H1 (cell line): ENCODE measurements around the gene PPP2R2C. TPM values are rescaled to one million over a fixed set of nuclear protein-coding genes. Genes with fewer than 3 reads are reported as not detected.

ENCODE experiments used
- HDAC6 ChIP-seq: IDR thresholded peaks from one replicate; pipeline ENCODE4 v1.7.1; 2012; ENCODE audit warnings: low read depth, mild to moderate bottlenecking, inconsistent platforms, low read length, moderate library complexity
- RAD21 ChIP-seq, 2 experiments: IDR thresholded peaks in 1 of 2; conservative IDR thresholded peaks in 1 of 2; 2 replicates each; pipeline ENCODE4 v1.6.1; 2011; ENCODE audit warnings: low read depth in 2 of 2, low read length in 2 of 2, improper control_type of control experiment in 1 of 2, inconsistent platforms in 1 of 2, mild to moderate bottlenecking in 1 of 2, moderate library complexity in 1 of 2
- SP4 ChIP-seq: IDR thresholded peaks from 2 replicates; pipeline ENCODE4 v1.6.1; 2012; ENCODE audit warnings: low read length, inconsistent platforms
- TBP ChIP-seq: IDR thresholded peaks from 2 replicates; pipeline ENCODE4 v1.6.1; 2011; ENCODE audit warnings: low read depth, low read length, improper control_type of control experiment
- YY1 ChIP-seq: IDR thresholded peaks from 2 replicates; pipeline ENCODE4 v1.6.1; 2011; ENCODE audit warnings: low read depth, mild to moderate bottlenecking, low read length
- polyA plus RNA-seq, 7 experiments: library from polyadenylated mRNA; depleted of rRNA in 3 of 7; stranded (reverse) in 5 of 7; unstranded in 2 of 7; fragments of >200 nt in 5 of 7; fragments of 200-250 nt in 2 of 7; gene quantifications; 1 replicate in 5 of 7; 2 replicates in 1 of 7; 4 replicates in 1 of 7; pipeline versions ENCODE4 v1.2.1 to v1.2.3, GENCODE V29; 2011 to 2013; ENCODE audit warnings: missing spikeins in 2 of 7, mixed read lengths in 2 of 7
- total RNA-seq: library from RNA; stranded (reverse); fragmentation: NEBNext Ultra II Directional; extraction: Animal tissue kit (Norgen Biotek cat#: 25700); gene quantifications from 2 replicates; pipeline ENCODE4 v1.2.1, GENCODE V29; 2021
- TF ChIP-seq, protein P1 (sequence below): IDR thresholded peaks from 2 replicates; pipeline ENCODE4 v1.6.1; 2011; ENCODE audit warnings: low read length, improper control_type of control experiment

The PPP2R2C gene
- total and polyA plus RNA-seq, 2 of the 8 experiments (the other 6 are each of a cell fraction or from before 2014, with no cell fraction given), result 6.4 TPM

GRCh38 chr4:6504900-6505496, 32.6 kb upstream of the PPP2R2C start (continued):
- TF ChIP-seq RAD21 (IDR thresholded peaks at IDR 0.05 in 1 of 2, conservative IDR thresholded peaks at IDR 0.05 in 1 of 2; ENCODE audit: low read depth in 2 of 2, low read length in 2 of 2) (no peak), HDAC6 (no peak), SP4 (no peak), YY1 (no peak), TBP (no peak)
- TF ChIP-seq, protein P1, sequence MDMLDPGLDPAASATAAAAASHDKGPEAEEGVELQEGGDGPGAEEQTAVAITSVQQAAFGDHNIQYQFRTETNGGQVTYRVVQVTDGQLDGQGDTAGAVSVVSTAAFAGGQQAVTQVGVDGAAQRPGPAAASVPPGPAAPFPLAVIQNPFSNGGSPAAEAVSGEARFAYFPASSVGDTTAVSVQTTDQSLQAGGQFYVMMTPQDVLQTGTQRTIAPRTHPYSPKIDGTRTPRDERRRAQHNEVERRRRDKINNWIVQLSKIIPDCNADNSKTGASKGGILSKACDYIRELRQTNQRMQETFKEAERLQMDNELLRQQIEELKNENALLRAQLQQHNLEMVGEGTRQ, result no peak
